ENCODE data around the gene RAB3A.
"Not testable (repeated sequence)": the region's sequence is repeated elsewhere in the genome, so short reads cannot be mapped to it uniquely, and the experiment has no call there.

Gene RAB3A

DNA sequence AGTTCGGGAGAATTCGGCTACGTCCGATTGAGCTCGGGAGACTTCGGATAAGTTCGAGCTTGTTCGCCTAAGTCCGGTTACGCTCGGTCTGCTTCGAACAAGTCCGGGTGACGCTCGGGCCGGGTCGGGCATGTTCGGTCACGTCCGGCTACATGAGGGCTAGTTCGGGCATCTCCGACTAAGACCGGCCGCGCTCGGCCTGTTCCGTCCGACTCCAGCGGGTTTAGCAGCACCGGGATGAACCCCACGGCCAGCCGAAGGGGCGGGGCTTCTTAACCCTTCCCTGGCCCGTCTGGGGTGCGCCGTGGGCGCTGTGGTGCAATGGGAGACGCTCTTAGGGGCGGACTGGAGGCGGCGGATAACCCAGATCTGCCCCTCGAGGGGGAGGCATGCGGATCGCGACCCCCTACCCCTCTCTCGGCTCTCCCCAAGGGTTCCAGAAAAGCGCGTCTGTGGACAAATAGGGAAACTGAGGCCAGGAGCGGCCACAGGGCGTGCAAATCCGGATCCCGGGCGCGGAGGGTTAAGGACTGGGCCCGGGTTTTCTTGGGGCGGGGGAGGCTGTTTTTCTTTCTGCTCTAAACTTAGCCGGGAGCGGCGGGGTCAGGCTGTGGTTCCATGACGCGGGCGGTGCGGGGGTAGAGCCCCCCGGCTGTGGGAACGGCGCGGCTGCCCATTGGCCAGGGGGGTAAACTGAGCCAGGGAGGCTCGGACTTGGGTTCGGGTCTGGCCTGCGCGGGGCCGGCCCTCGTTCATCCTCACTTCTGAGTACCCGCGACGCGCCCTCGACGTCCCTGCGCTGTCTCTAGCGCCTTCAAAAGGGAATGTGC is 20.9 kb upstream of the RAB3A start:
- Histone ChIP-seq H3K4me3 (peak overlapping the region; percentile 16 to 32 (median 30)), H3K27ac (peak overlapping the region in 5 of 21 experiments; percentile 10 to 51 (median 22))

DNA sequence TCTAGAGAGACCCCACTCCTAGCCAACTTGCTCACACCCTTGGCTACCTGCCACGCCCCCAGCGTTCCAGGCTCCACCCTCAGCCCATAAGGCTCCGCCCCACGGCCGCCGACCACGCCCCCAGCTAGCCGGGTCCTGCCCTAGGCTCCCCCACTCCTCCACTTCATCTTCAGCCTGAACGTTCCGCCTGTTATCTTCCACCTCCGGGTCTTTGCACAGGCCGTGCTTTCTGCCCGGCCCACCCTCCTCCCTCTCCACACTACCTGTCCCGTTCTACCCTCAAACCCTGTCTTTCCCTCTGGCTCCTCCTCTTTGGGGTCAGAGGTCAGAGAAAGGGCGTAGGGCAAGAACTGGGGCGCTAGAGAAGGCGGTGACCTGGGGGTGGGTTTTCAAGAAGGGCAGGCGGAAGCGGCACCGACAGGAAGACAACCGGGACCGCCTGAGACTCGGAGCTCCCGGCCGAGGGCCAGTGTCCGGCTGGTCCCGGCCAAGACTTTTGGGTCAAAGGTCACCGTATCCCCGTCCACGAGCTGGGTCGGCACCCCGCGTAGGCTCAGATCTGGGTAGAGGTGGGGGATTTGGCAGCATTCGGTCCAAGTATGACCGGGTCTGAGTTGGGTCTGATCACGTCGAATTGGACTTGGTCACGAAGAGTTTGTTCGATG is 20.1 kb upstream of the RAB3A start:
- Histone ChIP-seq H3K27ac (peak overlapping the region in 4 of 21 experiments; percentile 16 to 51 (median 32)), H3K4me3 (peak overlapping the region; percentile 20 to 32 (median 30))

- no peak overlapping the region for H3K4me3 ChIP-seq
- H3K27ac ChIP-seq: no peak overlapping the region
Measured at GRCh38 chr19:18221815-18222725, 18.2 kb upstream of the RAB3A start.

- Histone ChIP-seq H3K4me3 (no peak overlapping the region), H3K27ac (no peak overlapping the region)
Measured at GRCh38 chr19:18220632-18221275, 16.9 kb upstream of the RAB3A start.

GRCh38 chr19:18219911-18220631 is 16.2 kb upstream of the RAB3A start:
- Histone ChIP-seq H3K27ac (no peak overlapping the region), H3K4me3 (no peak overlapping the region)

DNA sequence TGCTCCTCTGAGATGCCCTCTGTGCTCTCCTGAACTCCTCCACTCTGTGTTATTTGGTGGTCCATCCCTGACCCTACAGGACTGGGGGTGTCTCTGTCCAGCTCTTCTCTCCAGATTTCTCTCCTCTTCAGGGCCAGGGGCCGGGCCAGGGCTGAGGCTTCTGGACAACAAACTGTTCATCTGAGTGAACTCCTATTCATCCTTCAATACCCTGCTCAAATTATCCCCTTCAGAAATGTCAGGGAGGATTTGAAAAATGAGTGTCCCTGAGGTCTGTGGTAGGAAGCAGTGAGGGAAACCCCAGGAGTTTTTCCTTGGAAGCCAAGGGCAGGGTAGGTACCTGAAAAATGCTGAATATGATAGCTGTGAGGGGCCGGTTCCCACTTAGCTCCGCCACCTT is 14.8 kb upstream of the RAB3A start:
- no peak overlapping the region for H3K4me3 ChIP-seq
- H3K27ac ChIP-seq: no peak overlapping the region

- Histone ChIP-seq H3K4me3 (no peak overlapping the region), H3K27ac (no peak overlapping the region)
Measured at GRCh38 chr19:18218159-18218558, 14.3 kb upstream of the RAB3A start.

DNA sequence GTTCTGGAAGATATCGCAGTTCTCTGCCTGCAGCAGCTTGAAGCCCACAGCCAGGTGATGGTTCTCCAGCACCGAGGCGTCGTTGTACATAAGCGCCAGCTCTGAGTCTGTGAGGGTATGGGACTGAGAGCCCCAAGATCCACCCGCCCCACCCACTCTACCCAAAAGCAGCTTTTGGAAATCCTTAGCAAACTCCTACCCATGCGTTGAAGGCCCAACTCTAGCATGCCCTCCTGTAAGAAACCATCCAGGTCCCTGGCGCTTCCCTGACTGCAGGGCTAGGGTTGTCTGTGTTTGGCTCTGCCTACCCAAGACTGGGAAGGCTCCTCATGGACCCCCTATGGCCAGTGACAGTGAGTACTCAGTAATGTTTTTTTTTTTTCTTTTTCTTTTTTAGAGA is 12.9 kb upstream of the RAB3A start:
- no peak overlapping the region for H3K4me3 ChIP-seq
- no peak overlapping the region for H3K27ac ChIP-seq

- Histone ChIP-seq H3K27ac (no peak overlapping the region), H3K4me3 (no peak overlapping the region)
Measured at GRCh38 chr19:18214779-18215433, 11.1 kb upstream of the RAB3A start.

GRCh38 chr19:18211683-18212082 is 7.8 kb upstream of the RAB3A start:
- Histone ChIP-seq H3K27ac (no peak overlapping the region), H3K4me3 (no peak overlapping the region)

GRCh38 chr19:18209912-18210311 is 6.1 kb upstream of the RAB3A start:
- not testable (repeated sequence) for H3K27ac ChIP-seq, H3K4me3 ChIP-seq

- no peak overlapping the region for H3K4me3 ChIP-seq
- no peak overlapping the region for H3K27ac ChIP-seq
Measured at GRCh38 chr19:18208098-18208951, 4.5 kb upstream of the RAB3A start.

DNA sequence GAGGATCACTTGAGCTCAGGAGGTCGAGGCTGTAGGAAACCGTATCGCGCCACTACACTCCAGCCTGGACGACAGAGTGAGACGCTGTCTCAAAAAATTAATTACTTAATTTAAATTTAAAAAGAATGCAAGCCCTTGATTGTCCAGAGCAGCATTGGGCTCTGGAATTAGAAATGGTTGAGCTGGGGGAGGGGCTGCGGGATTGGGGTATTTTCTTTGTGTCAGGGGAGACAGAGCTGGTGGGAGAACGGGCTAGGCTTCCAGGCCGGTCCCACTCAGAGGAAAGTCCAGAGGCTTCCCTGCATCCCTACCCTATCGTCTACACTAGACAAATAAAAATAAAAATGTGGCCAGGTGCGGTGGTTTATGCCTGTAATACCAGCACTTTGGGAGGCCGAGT is 2.2 kb upstream of the RAB3A start:
- H3K27ac ChIP-seq: peak overlapping the region in 12 of 21 experiments; percentile 83 to 95 (median 89)
- H3K4me3 ChIP-seq: no peak overlapping the region

GRCh38 chr19:18205200-18205892 is 1.5 kb upstream of the RAB3A start:
- Histone ChIP-seq H3K27ac (peak overlapping the region in 20 of 21 experiments; percentile 71 to 95 (median 88)), H3K4me3 (peak overlapping the region; percentile 31 to 91 (median 54))

DNA sequence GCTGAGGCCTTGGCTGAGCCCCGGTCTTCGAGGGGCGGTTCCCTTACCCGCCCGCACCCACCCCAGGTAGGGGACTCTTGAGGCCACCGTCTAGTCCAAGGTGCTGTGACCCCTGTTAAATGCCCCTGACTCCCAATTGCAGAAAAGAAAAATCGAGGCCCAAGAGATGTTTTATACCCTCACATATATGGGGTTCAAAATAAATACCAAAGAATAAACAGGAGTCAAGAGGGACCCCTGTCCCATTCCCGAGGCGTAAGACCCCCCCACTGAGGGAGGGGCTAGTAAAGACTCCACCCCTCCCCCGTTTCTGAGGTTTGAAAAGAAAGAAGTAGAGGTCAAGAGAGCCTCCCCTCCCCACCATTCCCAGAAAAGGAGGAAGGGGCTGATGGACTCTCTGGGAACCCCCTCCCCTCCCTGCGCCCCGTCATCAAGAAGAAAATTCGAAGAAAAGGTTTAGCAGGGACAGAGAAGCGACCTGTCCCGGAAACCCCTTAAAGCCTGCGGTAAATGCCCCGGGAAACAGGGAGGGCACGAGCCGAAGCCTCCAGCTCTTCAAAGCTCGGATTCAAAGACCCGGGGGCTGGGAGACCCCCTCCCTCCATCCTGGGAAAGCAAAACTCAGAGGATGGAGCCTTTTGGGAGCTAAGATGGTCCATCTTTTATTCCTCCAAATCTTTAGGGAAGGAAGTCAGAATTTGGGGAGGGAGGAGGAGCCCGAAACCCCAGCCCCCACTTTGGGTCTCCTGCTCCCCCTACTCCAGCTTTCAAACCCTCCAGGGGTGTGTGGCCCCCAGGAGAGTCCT is 755 bp upstream of the RAB3A start:
- peak overlapping the region in 20 of 21 experiments; percentile 71 to 95 (median 88) for H3K27ac ChIP-seq
- H3K4me3 ChIP-seq: peak overlapping the region; percentile 31 to 91 (median 54)

DNA sequence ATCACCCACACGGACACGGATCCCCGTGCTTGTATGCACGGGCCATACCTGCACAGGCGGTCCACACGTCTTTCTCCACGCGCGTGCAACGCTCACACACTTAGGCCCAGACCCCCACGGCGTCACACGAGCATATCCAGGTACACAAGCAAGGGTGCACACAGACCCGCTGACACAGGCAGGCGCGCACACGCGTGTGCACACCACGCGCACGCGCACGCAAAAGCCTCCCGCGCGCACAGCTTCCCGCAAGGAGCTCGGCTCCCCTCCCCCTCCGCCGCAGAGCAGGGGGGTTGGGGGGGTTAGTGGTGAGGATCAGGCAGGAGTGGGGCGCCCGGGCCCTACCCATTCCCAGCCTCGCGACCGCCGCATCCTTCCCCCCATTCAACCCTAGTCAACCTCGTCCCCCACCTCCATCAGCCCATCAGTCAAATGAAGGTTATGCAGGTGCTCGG is 407 bp downstream of the RAB3A start:
- Histone ChIP-seq H3K27ac (peak overlapping the region in 12 of 21 experiments; percentile 8 to 86 (median 58)), H3K4me3 (peak overlapping the region; percentile 56 to 91 (median 68))
